Vagina (tissue), 2 donors: ENCODE measurements around the gene ABLIM2. TPM values are rescaled to one million over a fixed set of nuclear protein-coding genes. Genes with fewer than 3 reads are reported as not detected.
A peak's percentile ranks its signal among the peaks of the same experiment; 100 is the strongest.

Experiments used
- DNase-seq, 2 donors: peaks; one replicate each; pipeline ENCODE4 v3.0.0-alpha.2; 2017; ENCODE audit errors: extremely low spot score in 2 of 2
- H3K27ac ChIP-seq: fragments of 200-600 bp; sonication (generic); one replicate; pipeline ENCODE4 v1.5.1; 2019
- H3K27me3 ChIP-seq: fragments of 200-600 bp; sonication (generic); one replicate; pipeline ENCODE4 v1.5.1; 2019
- H3K36me3 ChIP-seq, 2 donors: fragments of 200-600 bp; sonication (generic); one replicate each; pipeline ENCODE4 v1.5.1; 2017 to 2019
- H3K4me1 ChIP-seq: fragments of 200-600 bp; sonication (generic); one replicate; pipeline ENCODE4 v1.5.1; 2019
- H3K4me3 ChIP-seq, 2 donors: fragments of 200-600 bp; sonication (generic); 1 replicate in 1 of 2; 2 replicates in 1 of 2; pipeline ENCODE4 v1.5.1; 2016 to 2019
- H3K9me3 ChIP-seq: fragments of 200-600 bp; sonication (generic); one replicate; pipeline ENCODE4 v1.5.1; 2019
- POLR2A ChIP-seq, 2 donors: fragments of 450-650 bp; IDR thresholded peaks; one replicate each; pipeline ENCODE4 v1.6.1; 2017; ENCODE audit warnings: antibody characterized with exemption in 2 of 2, mild to moderate bottlenecking in 2 of 2, moderate library complexity in 2 of 2
- POLR2AphosphoS5 ChIP-seq, 2 donors: sonication (generic); formaldehyde crosslinking; IDR thresholded peaks; one replicate each; pipeline ENCODE4 v1.9.0; 2017; ENCODE audit warnings: antibody characterized with exemption in 2 of 2, mild to moderate bottlenecking in 2 of 2, low read depth in 1 of 2; ENCODE audit not compliant: insufficient read depth in 1 of 2
- intact Hi-C: fragments of 100-400 bp; cut with DNase I; formaldehyde crosslinking; loops from one replicate; pipeline ENCODE4 v1.15.1; 2023
- total RNA-seq: library from RNA; depleted of rRNA; stranded (reverse); fragments of >200 nt; gene quantifications from one replicate; pipeline ENCODE4 v1.2.3, GENCODE V29; 2016
- TF ChIP-seq, protein P1 (sequence below), 3 experiments: fragments of 450-650 bp in 2 of 3; fragments of 200-600 bp in 1 of 3; sonication (generic) in 1 of 3; IDR thresholded peaks; one replicate each; pipeline ENCODE4 v1.5.1; 2017 to 2019; ENCODE audit warnings: antibody characterized with exemption in 3 of 3, mild to moderate bottlenecking in 2 of 3, moderate library complexity in 2 of 3

Gene ABLIM2
- total RNA-seq, 1 donor from 2014 or later = 15.5 TPM

DNA sequence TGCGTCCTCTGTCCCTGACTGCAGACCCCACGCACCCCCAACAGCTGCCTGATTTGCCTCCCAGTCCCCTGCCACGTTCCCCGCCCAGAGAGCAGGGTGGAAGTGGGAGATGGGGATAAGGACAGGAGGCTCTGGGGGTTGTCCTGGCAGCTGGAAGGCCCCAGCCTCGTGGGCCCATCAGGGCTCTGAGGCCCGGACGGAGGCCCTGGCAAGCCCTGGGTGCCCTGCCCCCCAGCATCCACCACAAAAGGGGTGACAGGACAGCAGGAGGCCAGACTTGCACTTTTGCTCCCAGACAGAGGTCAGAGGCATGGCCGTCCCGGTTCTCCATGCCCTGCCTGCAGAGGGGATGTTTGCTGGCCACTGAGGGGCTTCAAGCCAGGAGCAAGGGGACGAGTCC, 45.2 kb upstream of the ABLIM2 start:
- Histone ChIP-seq H3K4me3 (no peak overlapping the region), H3K36me3 (no peaks in the 10 kb centered on the region), H3K27ac (no peak overlapping the region), H3K9me3 (no peaks in the 10 kb centered on the region), H3K4me1 (peaks cover 40% of the 10 kb centered on the region), H3K27me3 (no peaks in the 10 kb centered on the region)
- TF ChIP-seq POLR2A (IDR thresholded peaks at IDR 0.05) (no peak), POLR2AphosphoS5 (IDR thresholded peaks at IDR 0.05; ENCODE audit: insufficient read depth in 1 of 2, low read depth in 1 of 2) (no peak)
- TF ChIP-seq, protein P1, sequence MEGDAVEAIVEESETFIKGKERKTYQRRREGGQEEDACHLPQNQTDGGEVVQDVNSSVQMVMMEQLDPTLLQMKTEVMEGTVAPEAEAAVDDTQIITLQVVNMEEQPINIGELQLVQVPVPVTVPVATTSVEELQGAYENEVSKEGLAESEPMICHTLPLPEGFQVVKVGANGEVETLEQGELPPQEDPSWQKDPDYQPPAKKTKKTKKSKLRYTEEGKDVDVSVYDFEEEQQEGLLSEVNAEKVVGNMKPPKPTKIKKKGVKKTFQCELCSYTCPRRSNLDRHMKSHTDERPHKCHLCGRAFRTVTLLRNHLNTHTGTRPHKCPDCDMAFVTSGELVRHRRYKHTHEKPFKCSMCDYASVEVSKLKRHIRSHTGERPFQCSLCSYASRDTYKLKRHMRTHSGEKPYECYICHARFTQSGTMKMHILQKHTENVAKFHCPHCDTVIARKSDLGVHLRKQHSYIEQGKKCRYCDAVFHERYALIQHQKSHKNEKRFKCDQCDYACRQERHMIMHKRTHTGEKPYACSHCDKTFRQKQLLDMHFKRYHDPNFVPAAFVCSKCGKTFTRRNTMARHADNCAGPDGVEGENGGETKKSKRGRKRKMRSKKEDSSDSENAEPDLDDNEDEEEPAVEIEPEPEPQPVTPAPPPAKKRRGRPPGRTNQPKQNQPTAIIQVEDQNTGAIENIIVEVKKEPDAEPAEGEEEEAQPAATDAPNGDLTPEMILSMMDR (IDR thresholded peaks at IDR 0.05) = no peak
- intact Hi-C loops = no loop called here
- no peak for DNase-seq

DNA sequence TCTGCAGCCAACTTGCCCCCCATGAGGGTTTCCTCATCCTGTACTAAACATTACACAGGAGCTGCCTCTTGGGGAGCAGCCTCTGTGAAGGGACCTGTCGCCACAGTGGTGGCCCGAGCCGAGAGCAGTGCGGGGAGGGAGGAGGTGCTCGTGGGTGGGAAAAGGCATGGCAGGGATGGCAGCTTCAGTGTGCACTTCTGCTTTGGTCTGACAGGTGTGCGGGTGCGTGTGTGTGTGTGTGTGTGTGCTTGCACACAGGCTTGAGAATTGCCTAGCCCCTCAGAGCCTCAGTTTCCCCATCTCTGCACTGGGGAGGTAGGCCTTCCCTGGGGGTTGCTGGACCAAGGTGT, 44.4 kb upstream of the ABLIM2 start:
- DNase-seq = no peak
- Histone ChIP-seq H3K4me3 (no peak overlapping the region), H3K9me3 (no peaks in the 10 kb centered on the region), H3K27me3 (no peaks in the 10 kb centered on the region), H3K36me3 (no peaks in the 10 kb centered on the region), H3K27ac (no peak overlapping the region), H3K4me1 (peaks cover 48% of the 10 kb centered on the region)
- TF ChIP-seq POLR2A (IDR thresholded peaks at IDR 0.05) (no peak), POLR2AphosphoS5 (IDR thresholded peaks at IDR 0.05; ENCODE audit: insufficient read depth in 1 of 2, low read depth in 1 of 2) (no peak)
- TF ChIP-seq, protein P1 (IDR thresholded peaks at IDR 0.05) = no peak
- intact Hi-C loops = no loop called here

GRCh38 chr4:8202108-8203051, 43.8 kb upstream of the ABLIM2 start:
- H3K27ac ChIP-seq = no peak overlapping the region
- intact Hi-C loops = no loop called here
- no peak overlapping the region for H3K4me3 ChIP-seq
- DNase-seq = no peak
- H3K36me3 ChIP-seq = no peaks in the 10 kb centered on the region
- no peaks in the 10 kb centered on the region for H3K27me3 ChIP-seq
- TF ChIP-seq, protein P1 (IDR thresholded peaks at IDR 0.05) = no peak
- TF ChIP-seq POLR2AphosphoS5 (IDR thresholded peaks at IDR 0.05; ENCODE audit: insufficient read depth in 1 of 2, low read depth in 1 of 2) = no peak
- TF ChIP-seq POLR2A (IDR thresholded peaks at IDR 0.05) = no peak
- H3K9me3 ChIP-seq = no peaks in the 10 kb centered on the region
- peaks cover 54% of the 10 kb centered on the region for H3K4me1 ChIP-seq

- Histone ChIP-seq H3K9me3 (no peaks in the 10 kb centered on the region), H3K4me1 (peaks cover 61% of the 10 kb centered on the region), H3K27ac (peak overlapping the region; percentile 71), H3K36me3 (no peaks in the 10 kb centered on the region), H3K27me3 (no peaks in the 10 kb centered on the region), H3K4me3 (peak overlapping the region; percentile 34 to 40)
- no peak for DNase-seq
- intact Hi-C loops = no loop called here
- TF ChIP-seq, protein P1 (IDR thresholded peaks at IDR 0.05) = no peak
- TF ChIP-seq POLR2AphosphoS5 (IDR thresholded peaks at IDR 0.05; ENCODE audit: insufficient read depth in 1 of 2, low read depth in 1 of 2) = no peak
- no peak for TF ChIP-seq POLR2A (IDR thresholded peaks at IDR 0.05)
These were observed 42.7 kb upstream of the ABLIM2 start for GRCh38 chr4:8201321-8201781.
